ENCODE measurements around the gene FLT3.
"Not testable (repeated sequence)": the region's sequence is repeated elsewhere in the genome, so short reads cannot be mapped to it uniquely, and the experiment has no call there.

Gene FLT3

DNA sequence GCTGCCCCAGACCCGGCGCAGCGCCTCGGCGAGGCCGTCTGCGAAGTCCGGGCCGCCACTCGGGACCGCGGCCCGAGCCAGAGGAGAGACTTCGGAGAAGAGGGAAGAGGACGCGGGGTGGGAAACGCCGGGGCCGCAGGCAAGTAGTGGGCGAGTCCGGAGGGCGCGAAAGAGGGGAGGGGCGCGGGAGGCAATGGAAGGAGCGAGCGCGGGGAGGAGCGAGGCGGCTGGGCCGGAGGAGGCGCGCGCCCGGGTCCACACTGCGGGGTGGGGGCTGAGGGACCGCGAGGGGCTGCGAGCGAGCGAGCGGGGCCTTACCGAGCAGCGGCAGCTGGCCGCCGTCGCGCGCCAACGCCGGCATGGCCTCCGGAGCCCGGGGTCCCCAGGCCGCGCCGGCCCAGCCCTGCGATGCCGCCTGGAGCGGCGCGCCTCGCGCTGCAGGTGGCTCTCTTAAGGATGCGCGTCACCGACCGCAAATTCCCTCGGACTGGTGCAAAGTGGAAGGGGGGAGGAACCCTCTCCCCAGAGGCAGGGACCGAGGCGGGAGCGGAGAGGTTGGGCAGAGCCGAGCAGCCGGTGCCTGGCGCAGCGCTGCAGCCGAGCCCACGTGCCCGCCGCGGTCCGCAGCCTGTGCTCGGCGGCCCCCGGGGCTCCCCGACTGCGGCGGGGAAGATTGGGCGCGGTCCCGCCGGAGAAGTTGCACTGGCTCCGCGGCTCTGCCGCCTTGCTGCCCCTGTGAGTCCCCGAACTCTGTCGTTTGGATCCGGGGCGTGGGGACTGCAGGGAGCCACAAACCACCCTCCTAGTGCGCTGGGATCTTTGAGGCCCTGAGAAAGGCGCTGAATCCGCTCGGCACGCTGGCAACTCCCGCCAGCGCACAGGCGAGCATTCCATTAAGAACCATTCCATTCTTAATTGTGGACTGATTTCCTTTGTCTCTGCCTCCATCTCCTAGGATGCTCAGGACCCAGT is at the start of gene FLT3:
TSS of gene FLT3 (minus strand) at position 427 of the 972 bp plus-strand sequence. CDS start at position 361, 66 bp downstream.
- peak in 1 of 2 donors; percentile 13 for DNase-seq (ENCODE audit: low read depth in 2 of 2)

DNA sequence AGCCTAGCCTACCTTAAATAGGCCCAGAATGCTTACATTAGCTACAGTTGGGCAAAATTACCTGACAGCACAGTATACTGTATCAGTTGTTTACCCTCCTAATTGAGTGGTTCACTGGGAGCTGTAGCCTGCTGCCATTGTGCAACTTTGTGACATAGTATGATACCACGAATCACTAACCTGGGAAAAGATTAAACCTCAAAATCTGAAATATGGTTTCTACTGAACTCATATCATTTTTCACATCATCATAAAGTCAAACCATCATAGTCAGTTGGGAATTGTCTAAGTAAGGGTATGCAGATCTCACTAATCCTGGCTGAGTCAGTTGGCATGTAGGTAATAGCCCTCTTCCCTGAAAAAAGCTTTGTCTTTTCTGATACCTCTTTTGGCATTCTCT is 47.1 kb upstream of the FLT3 start:
- no peak for DNase-seq (ENCODE audit: low read depth in 2 of 2)

DNA sequence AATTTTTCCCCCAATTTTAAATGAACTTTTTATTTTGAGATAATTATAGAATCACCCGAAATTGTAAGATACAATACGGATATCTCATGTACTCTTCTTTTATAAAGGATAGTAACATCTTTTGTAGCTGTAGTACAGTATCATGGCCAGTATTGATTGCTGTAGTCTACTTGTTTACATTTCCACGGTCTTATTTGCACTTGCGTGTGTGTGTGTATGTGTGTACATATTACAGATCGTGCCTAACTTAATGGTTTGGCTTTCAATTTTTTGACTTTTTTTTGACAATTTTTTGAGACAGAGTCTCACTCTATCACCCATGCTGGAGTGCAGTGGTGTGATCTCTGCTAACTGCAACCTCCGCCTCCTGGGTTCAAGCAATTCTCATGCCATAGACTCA is 44.7 kb upstream of the FLT3 start:
- DNase-seq (ENCODE audit: low read depth in 2 of 2), result no peak

DNA sequence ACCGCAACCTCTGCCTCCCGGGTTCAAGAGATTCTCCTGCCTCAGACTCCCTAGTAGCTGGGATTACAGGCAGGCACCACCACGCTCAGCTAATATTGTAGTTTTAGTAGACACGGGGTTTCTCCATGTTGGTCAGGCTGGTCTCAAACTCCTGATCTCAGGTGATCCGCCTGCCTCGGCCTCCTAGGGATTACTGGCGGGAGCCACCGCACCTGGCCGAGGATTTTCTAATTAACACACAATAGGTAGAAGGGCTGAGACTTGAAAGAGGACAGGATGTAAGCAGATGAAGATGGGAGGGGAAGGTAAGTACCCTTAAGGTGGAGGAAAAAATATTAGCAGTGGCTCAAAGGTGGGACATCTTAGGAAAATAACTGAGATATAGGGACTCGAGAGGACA is 41.2 kb upstream of the FLT3 start:
- DNase-seq (ENCODE audit: low read depth in 2 of 2), result not testable (repeated sequence)

DNA sequence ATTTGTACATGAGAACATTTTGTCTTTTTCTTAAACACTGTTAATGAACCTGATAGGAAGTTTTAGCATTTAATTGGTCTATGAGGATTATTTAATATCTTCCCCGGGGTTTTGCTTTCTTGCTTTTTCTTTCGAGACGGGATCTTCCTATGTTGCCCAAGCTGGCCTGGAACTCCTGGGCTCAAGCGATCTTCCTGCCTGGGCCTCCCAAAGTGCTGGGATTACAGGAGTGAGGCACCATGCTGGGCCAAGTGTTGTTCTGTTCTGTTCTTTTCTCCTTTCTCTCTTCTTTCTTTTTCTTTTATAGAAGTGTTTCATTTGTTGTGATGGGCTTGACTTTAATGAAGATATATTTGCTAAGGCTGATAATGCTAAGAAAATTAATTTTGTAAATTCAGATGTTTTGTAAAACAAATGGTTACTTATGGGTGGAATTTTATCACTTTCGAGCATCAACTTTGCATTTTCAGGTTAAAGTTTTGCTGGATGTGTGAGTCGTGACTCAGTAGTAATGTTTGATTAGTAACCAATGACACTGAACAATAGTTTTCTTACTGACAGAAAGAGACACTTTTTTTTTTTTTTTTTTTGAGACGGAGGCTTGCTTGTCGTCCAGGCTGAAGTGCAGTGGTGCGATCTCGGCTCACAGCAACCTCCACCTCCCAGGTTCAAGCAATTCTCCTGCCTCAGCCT is 40.2 kb upstream of the FLT3 start:
- no peak for DNase-seq (ENCODE audit: low read depth in 2 of 2)

DNA sequence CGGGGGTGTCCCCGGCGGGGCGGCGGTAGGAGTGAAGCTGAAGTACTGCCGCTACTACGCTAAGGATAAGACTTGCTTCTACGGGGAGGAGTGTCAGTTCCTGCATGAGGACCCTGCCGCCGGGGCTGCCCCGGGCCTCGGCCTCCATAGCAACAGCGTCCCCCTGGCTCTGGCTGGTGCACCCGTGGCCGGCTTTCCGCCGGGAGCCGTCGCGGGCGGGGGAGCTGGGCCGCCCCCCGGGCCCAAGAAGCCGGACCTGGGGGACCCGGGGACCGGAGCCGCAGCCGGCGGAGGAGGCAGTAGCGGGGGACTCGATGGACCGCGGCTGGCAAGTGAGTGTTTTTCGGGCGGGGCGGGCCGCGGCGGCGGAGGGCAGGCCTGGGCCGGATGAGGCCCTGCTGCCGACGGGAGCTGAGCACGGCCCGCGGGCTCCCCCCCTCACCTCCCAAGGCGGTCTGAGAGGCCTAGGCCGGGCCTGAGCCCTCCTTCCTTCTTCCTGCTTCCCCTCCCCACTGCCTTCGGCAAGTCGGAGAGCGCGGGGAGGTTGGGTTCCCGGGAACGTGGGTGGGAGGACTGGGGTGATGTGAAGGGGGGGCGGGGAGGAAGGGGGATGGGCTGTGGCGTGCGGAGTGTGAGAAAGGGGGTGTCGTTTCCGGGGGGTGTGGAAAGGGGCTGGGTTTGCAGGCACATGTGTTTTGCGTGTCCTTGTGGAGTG is 38.5 kb upstream of the FLT3 start:
- DNase-seq (ENCODE audit: low read depth in 2 of 2), result peak; percentile 82 to 85

DNA sequence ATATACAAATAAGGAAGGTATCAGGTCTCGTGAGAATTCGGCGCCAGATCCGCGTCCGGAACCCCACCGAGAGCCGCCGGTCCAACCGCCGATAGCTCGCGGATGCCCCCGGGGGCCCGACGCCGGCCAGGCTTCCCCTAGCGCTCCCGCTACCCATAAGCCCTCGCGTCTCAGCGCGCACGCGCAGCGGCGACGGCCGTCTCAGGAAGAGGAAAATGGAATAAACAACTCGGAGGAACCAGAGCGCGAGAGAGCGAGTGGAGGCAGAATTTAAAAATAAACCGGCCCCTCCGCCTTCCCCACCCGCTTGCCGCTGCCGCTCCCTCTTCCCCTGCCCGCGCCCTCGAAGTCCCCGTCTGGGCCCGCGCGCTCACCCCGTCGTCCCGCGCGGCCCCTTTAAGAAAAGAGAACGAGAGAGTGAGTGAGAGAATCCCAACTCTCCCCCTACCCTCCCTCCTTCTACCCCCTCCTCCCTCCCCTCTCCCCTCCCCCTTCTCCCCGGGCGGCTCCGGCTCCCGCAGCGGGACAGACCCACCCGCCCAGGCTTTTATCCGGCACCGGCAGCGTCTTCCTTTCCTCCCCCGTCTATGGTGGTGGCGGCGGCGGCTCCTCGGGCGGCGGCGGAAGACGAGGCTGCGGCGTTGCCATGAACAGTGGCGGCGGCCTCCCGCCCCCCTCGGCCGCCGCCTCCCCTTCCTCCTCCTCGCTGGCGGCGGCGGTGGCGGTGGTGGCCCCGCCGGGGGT is 37.8 kb upstream of the FLT3 start, which contains the start of gene PAN3:
TSS of gene PAN3 (plus strand) at position 534 of the 744 bp plus-strand sequence. CDS start at position 647, 113 bp downstream.
- peak; percentile 81 to 82 for DNase-seq (ENCODE audit: low read depth in 2 of 2)

DNA sequence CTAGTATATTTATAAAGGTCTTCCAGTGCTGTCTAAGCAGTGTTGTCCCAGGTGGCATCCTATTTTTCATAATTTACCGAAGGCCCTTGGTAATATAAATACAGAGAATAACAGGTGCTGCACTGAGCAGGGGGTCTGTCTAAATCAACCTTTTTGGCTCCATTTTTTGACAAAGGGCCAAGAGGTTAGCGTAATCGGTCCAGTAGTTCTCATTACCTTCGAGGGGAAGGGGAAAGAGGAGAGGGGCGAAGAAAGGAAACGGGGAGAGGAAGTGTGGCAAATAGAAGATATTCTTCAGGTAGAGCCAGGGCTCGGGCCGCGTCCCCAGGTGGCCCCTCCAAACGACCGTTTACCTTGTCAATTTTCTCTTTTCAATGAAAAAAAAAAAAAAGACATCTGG is 37.2 kb upstream of the FLT3 start:
- DNase-seq (ENCODE audit: low read depth in 2 of 2), result no peak

DNA sequence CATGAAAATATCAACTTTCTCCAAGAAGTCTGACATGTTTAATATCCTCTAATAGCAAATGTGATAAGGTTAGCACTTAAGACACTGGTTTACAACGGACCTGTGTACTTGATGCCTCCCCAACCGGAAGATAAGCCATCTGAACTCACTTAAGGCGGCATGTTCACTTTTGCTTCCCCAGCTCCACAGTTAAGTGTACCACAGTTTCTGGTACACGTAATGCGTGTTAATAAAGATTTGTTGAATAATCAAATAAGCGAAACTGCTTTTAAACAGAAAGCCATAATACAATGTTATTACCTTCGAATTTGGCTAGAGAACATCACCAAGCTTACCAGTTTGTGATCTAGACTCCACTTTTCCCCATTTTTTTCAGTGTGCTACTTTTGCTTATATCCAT is 36.5 kb upstream of the FLT3 start:
- no peak for DNase-seq (ENCODE audit: low read depth in 2 of 2)

DNA sequence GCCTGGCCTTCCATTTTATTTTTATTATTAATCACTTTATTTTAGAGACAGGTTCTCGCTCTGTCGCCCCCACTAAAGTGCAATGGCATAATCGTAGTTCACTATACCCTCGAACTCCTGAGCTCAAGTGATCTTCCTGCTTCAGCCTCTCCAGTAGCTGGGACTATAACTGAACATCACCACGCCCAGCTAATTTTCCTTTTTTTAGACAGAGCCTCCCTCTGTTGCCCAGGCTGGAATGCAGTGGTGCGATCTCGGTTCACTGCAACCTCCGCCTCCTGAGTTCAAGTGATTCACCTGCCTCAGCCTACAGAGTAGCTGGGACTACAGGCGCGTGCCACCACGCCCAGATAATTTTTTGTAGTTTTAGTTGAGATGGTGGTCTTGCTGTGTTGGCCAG is 31.3 kb upstream of the FLT3 start:
- no peak for DNase-seq (ENCODE audit: low read depth in 2 of 2)

DNA sequence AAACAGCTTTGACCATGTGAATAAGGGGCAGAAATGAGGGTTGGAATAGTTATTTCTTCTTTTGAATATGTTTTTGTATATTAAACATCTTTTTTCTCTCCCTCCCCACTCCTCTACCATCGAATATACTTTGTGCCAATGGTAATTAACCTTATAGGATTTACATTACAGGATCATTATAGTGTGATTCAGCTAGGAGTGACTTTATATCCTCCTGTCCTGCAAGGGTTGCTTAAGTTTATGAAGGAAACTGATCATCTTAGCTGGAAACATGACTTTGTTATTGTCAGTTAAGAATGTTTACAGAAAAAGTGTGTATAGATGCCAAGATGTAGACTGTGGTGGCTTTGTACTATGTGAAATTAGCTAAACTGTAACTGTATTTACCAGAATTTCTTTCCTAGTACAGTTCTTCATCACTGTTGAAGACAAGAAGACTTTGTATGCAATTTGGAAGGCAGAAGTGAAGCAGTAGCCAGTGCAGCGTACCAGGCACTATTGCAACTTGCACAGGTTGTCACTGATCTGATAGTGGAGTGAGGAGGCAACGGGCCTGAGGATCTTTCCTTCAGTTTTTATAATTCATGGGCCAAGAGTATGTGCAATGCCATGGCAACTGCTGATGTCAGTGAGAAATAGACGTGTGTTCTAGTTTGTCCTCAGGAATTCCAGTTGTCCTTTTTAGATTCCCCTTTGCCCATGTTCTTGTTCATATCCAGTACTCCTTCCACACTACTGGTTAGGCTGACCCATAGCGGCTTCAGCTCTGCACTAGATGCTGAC is 29.7 kb upstream of the FLT3 start:
- no peak for DNase-seq (ENCODE audit: low read depth in 2 of 2)

DNA sequence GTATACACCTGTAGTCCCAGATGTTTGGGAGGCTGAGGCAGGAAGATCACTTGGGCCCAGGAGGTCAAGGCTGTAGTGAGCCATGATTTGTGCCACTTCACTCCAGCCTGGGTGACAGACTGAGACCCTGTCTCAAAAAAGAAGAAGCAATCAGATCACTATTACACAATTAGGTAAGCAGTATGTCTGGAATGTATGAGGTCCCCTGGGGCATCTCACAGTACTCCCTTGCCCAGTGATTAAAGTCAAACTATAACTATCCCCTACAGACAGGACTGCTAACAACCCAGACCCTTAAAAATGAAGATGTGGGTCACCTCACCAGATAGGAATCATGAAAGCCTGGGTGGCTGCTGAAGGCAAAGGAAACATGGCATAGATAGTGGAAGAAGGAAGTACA is 28.6 kb upstream of the FLT3 start:
- no peak for DNase-seq (ENCODE audit: low read depth in 2 of 2)

DNA sequence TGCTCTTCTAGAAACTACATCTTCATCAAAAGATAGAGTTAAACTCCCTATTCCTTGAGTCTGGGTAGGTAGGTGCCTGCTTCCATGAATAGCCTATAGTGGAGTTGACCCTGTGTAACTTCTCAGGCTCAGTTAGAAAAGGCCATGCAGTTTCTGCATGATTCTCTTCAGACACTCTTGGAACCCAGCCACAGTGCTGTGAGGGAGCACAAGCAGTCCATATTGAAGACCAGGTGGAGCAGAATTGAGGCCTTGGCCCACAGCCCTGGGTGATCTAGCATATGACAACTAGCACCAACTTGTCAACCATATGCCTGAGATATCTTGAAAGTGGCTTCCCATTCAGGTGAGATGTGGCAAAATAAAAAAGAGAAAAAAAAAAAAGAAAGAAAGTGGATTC is 27.7 kb upstream of the FLT3 start:
- no peak for DNase-seq (ENCODE audit: low read depth in 2 of 2)

DNA sequence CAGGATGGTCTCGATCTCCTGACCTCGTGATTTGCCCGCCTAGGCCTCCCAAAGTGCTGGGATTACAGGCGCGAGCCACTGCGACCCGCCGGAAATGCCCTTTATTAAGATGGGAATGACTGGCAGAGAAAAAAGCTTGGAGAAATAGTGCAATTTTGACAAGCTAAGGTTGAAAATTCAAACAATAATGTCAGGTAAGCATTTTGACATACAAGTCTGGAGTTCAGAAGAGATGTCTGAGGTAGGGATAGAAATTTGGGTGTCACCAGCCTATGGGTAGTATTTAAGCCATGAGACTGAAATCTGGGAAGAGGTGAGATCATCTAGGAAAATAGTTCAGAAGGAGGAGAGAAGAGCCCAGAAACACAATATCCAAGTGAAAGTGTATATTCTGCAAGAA is 20.8 kb upstream of the FLT3 start:
- no peak for DNase-seq (ENCODE audit: low read depth in 2 of 2)

DNA sequence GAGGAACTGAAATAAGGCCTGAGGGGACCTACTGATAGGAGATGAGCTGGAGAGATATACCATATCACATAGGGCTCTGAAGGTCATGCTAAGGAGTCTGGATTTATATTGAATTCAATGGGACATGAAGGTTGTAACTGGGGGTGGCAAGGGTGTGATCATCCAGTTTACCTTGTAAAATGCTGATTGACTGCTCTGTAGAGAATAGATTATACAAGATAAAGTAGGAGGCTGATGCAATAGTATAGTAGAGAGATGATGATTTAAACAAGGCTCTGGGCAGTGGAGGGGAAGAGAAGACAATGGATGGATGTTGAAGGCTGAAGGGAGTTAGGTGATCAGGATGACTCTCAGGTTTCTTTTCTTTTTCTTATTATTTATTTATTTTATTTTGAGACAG is 19.9 kb upstream of the FLT3 start:
- DNase-seq (ENCODE audit: low read depth in 2 of 2), result no peak

DNA sequence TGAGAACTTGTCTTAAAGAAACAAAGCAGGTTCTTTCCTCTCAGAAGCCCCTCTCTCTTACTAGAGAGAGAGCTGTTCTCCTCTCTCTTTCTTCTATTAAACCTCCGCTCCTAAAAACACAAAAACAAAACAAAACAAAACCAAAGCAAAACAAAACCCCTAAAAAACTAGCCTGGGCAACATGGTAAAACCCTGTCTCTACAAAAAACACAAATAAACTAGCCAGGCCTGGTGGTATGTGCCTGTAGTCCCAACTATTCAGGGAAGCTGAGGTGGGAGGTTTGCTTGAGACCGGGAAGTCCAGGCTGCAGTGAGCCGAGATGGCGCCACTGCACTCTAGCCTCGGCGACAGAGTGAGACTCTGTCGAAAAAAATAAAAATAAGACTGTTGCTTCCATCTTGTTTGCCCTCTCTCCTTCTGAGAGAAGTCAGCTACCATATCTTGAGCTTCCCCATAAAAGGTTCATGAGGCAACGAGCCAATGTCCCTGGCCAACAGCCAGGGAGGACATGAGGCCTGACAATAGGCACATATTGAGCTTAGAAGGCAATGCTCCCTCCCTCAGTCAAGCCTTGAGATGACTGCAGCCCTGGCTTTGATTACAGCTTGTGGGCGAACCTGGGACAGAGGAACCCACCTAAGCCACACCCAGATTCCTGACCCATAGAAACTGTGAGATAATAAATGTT is 17.5 kb upstream of the FLT3 start:
- no peak for DNase-seq (ENCODE audit: low read depth in 2 of 2)

DNA sequence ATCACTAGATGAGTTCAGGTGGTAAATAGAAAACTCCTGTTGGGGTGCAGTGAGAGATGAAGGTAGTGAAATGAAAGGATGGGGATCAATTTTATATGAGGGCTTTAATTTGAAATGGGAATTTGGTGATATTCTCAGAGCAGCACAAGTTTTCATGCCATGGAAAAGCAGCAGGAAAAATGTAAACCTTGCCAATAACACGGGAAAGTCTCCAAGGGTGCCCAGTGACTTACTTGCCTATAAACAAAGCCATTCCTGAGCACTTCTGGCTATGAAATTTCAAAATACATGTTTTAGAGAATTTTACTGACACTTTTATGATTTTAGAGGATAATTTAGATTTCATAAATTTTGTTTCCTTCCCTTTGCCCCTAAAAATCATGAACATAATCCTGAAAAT is 16.4 kb upstream of the FLT3 start:
- no peak for DNase-seq (ENCODE audit: low read depth in 2 of 2)

DNA sequence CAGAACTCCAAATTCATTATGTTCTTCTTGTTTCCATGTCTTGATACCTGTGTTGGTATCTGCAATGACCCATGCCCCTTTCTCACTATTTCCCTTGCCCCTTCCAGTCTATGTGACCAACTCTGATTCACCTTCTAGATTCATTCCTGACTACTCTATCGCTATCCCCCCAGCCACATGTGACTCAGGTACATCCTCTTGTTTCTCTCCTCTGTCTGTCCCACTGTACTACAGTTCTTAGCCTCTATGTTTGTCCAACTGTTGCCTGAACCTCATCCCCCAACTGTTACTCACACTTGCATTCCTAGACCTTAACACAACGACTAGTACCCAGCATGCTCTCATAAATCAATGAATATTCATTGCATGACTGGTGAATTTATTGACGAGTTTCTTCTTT is 10.0 kb upstream of the FLT3 start:
- DNase-seq (ENCODE audit: low read depth in 2 of 2), result no peak

DNA sequence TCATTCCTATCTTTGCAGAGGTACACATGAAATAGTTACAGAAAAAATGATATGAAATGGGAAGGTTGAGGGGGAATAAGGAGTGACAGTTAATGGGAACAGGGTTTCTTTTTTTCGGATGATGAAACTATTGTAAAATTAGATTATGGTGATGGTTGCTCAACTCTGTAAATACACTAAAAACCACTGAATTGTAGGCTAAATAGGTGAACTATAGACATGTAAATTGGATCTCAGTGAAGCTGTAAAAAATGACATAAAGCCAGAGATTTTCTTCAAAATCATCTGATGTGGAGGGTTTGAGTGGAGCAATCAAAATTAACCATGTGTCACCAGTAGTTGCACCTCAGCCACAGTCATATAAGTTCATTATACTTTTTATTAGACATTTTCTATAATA is 6.6 kb upstream of the FLT3 start:
- no peak for DNase-seq (ENCODE audit: low read depth in 2 of 2)

DNA sequence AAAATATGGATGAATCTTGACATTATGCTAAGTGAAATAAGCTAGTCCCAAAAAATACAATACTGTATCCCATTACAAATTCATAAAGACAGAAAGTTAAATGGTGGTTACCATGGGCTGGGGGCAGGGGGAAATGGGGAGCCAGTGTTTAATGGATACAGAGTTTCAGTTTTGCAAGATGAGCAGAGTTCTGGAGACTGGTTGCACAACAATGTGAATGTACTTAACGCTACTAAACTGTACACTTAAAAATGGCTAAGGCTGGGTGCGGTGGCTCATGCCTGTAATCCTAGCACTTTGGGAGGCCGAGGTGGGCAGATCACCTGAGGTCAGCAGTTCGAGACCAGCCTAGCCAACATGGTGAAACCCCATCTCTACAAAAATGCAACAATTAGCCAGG is 1.5 kb upstream of the FLT3 start:
- not testable (repeated sequence) for DNase-seq (ENCODE audit: low read depth in 2 of 2)

Measured in stimulated activated CD4-positive, alpha-beta T cell treated with anti-CD3 and anti-CD28 coated beads, Interleukin-15, amount 100 ng/mL, for 48 hours (primary cell).